HepG2 (cell line): ENCODE results near the gene PODXL2. TPM values are rescaled to one million over a fixed set of nuclear protein-coding genes. Genes with fewer than 3 reads are reported as not detected.

Experiments
- AGO2 ChIP-seq: fragments of 200-400 bp; formaldehyde crosslinking; optimal IDR thresholded peaks from 2 replicates; pipeline ENCODE3; 2017; ENCODE audit warnings: mild to moderate bottlenecking, low read depth, low read length, moderate library complexity
- FOSL2 ChIP-seq: sonication (generic); formaldehyde crosslinking; IDR thresholded peaks from 2 replicates; pipeline ENCODE4 v1.4.0; 2020; ENCODE audit warnings: missing genetic modification reagents
- FOXK2 ChIP-seq: fragments of 450-650 bp; IDR thresholded peaks from 2 replicates; pipeline ENCODE4 v1.6.1; 2016
- GABPA ChIP-seq, 2 experiments: IDR thresholded peaks; 2 replicates each; pipeline ENCODE4 v1.6.1; 2011 to 2016; ENCODE audit warnings: low read depth in 2 of 2, low read length in 1 of 2, missing biosample characterization in 1 of 2, missing genetic modification characterization in 1 of 2
- HNRNPLL ChIP-seq: fragments of 200-400 bp; formaldehyde crosslinking; IDR thresholded peaks from 2 replicates; pipeline ENCODE4 v1.6.1; 2017; ENCODE audit warnings: mild to moderate bottlenecking, low read depth, low read length; ENCODE audit not compliant: poor library complexity, severe bottlenecking
- HOXD1 ChIP-seq: sonication (generic); formaldehyde crosslinking; IDR thresholded peaks from 2 replicates; pipeline ENCODE4 v1.5.0; 2020; ENCODE audit warnings: missing genetic modification reagents
- MED1 ChIP-seq: sonication (generic); formaldehyde crosslinking; IDR thresholded peaks from 2 replicates; pipeline ENCODE4 v1.4.0; 2020; ENCODE audit warnings: missing genetic modification reagents
- MTF2 ChIP-seq: sonication (generic); formaldehyde crosslinking; IDR thresholded peaks from 2 replicates; pipeline ENCODE4 v1.5.0; 2020; ENCODE audit warnings: missing genetic modification reagents, borderline replicate concordance
- PCBP2 ChIP-seq: fragments of 200-400 bp; formaldehyde crosslinking; optimal IDR thresholded peaks from 2 replicates; pipeline ENCODE3; 2018; ENCODE audit warnings: low read length, low read depth; ENCODE audit not compliant: poor library complexity, severe bottlenecking
- PRMT3 ChIP-seq: sonication (generic); formaldehyde crosslinking; IDR thresholded peaks from 2 replicates; pipeline ENCODE4 v1.8.1; 2022; ENCODE audit warnings: low read depth, mild to moderate bottlenecking, moderate library complexity, missing genetic modification reagents, borderline replicate concordance
- RFXANK ChIP-seq: IDR thresholded peaks from 2 replicates; pipeline ENCODE4 v1.6.1; 2016
- SP140L ChIP-seq: sonication (generic); formaldehyde crosslinking; IDR thresholded peaks from 2 replicates; pipeline ENCODE4 v1.4.0; 2020; ENCODE audit warnings: missing genetic modification reagents, borderline replicate concordance
- SP2 ChIP-seq: sonication (generic); formaldehyde crosslinking; IDR thresholded peaks from 2 replicates; pipeline ENCODE4 v1.5.1; 2020; ENCODE audit warnings: mild to moderate bottlenecking, missing genetic modification reagents
- TAF15 ChIP-seq: fragments of 200-400 bp; formaldehyde crosslinking; IDR thresholded peaks from one replicate; pipeline ENCODE4 v1.6.1; 2018; ENCODE audit warnings: mild to moderate bottlenecking, low read depth, low read length; ENCODE audit not compliant: poor library complexity, severe bottlenecking
- U2AF2 ChIP-seq: fragments of 200-400 bp; formaldehyde crosslinking; IDR thresholded peaks from 2 replicates; pipeline ENCODE4 v1.6.1; 2017; ENCODE audit warnings: low read depth, mild to moderate bottlenecking, low read length
- ZFP36L2 ChIP-seq: sonication (generic); formaldehyde crosslinking; IDR thresholded peaks from 2 replicates; pipeline ENCODE4 v1.4.0; 2020; ENCODE audit warnings: missing genetic modification reagents
- ZNF136 ChIP-seq: sonication (generic); formaldehyde crosslinking; IDR thresholded peaks from 2 replicates; pipeline ENCODE4 v1.8.1; 2022; ENCODE audit warnings: low read depth, mild to moderate bottlenecking, moderate library complexity, missing genetic modification reagents
- ZNF230 ChIP-seq: sonication (generic); formaldehyde crosslinking; IDR thresholded peaks from 2 replicates; pipeline ENCODE4 v1.4.0; 2020; ENCODE audit warnings: mild to moderate bottlenecking, missing genetic modification reagents
- ZNF234 ChIP-seq: sonication (generic); formaldehyde crosslinking; conservative IDR thresholded peaks from 2 replicates; pipeline ENCODE4 v1.5.1; 2020; ENCODE audit warnings: mild to moderate bottlenecking, missing genetic modification reagents
- ZNF333 ChIP-seq: sonication (generic); formaldehyde crosslinking; IDR thresholded peaks from 2 replicates; pipeline ENCODE4 v1.4.0; 2020; ENCODE audit warnings: mild to moderate bottlenecking, missing genetic modification reagents, borderline replicate concordance
- ZNF724P ChIP-seq: sonication (generic); formaldehyde crosslinking; IDR thresholded peaks from 2 replicates; pipeline ENCODE4 v1.8.0; 2022; ENCODE audit warnings: missing genetic modification reagents, borderline replicate concordance
- ZSCAN29 ChIP-seq: sonication (generic); formaldehyde crosslinking; conservative IDR thresholded peaks from 2 replicates; pipeline ENCODE4 v1.4.0; 2020; ENCODE audit warnings: mild to moderate bottlenecking, missing genetic modification reagents
- polyA plus RNA-seq, 8 experiments: library from polyadenylated mRNA; depleted of rRNA in 3 of 8; stranded (reverse) in 7 of 8; unstranded in 1 of 8; fragments of >200 nt; fragmentation: Illumina TruSeq in 4 of 8; extraction: Trizol in 4 of 8; gene quantifications; 2 replicates each; pipeline versions ENCODE4 v1.2.1 to v1.2.3, GENCODE V29; 2011 to 2016; ENCODE audit warnings: low read depth in 4 of 8, missing spikeins in 1 of 8, mixed read lengths in 1 of 8; ENCODE audit not compliant: insufficient read depth in 1 of 8
- total RNA-seq, 5 experiments: library from RNA; depleted of rRNA; stranded (reverse); fragments of >200 nt; fragmentation: Illumina TruSeq; extraction: Trizol; gene quantifications; 2 replicates each; pipeline ENCODE4 v1.2.3, GENCODE V29; 2016; ENCODE audit warnings: low read depth in 1 of 5
- TF ChIP-seq, protein P1 (sequence below): sonication (generic); formaldehyde crosslinking; IDR thresholded peaks from 2 replicates; pipeline ENCODE4 v1.5.0; 2020; ENCODE audit warnings: mild to moderate bottlenecking, missing genetic modification reagents, moderate library complexity
- TF ChIP-seq, protein P2 (sequence below): sonication (generic); formaldehyde crosslinking; IDR thresholded peaks from 2 replicates; pipeline ENCODE4 v1.4.0; 2020; ENCODE audit warnings: missing genetic modification reagents
- TF ChIP-seq, protein P3 (sequence below): IDR thresholded peaks from 2 replicates; pipeline ENCODE4 v1.6.1; 2016; ENCODE audit warnings: missing genetic modification reagents, missing compliant biosample characterization
- TF ChIP-seq, protein P4 (sequence below): IDR thresholded peaks from 2 replicates; pipeline ENCODE4 v1.6.1; 2016; ENCODE audit warnings: mild to moderate bottlenecking, missing biosample characterization, missing genetic modification reagents

PODXL2 gene
- total and polyA plus RNA-seq, 2 of the 13 experiments (the other 11 are each of a cell fraction or from before 2014, with no cell fraction given), result 20.4 to 25.1 TPM

DNA sequence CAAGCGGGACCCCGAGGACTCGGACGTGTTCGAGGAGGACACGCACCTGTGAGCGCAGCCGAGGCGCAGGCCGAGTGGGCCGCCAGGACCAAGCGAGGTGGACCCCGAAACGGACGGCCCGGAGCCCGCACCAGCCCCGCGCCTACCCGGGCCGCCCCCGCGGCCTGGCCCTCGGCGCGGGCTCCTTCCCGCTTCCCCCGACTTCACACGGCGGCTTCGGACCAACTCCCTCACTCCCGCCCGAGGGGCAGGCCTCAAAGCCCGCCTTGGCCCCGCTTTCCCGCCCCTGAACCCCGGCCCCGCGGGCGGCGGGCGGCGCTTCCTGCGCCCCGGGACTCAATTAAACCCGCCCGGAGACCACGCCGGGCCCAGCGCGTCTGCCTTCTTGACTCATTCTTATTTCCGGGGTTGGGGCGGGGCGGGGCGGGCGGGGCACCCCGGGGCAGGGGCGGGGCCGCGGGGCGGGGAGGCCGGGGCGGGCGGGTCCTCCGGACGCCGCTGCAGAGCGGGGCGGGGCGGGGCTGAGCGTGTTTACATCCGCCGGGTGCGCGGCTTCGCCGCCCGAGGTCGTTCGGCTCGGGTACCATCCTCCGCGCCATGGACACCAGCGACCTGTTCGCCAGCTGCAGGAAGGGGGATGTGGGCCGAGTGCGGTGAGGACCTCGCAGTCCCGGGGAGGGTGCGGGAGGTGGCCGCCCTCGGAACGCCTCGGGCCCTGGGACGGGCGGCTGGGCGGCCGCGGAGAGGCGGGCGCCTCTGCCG is 43.6 kb downstream of the PODXL2 start, which contains the start of gene ABTB1 (continued):
- TF ChIP-seq, protein P1, sequence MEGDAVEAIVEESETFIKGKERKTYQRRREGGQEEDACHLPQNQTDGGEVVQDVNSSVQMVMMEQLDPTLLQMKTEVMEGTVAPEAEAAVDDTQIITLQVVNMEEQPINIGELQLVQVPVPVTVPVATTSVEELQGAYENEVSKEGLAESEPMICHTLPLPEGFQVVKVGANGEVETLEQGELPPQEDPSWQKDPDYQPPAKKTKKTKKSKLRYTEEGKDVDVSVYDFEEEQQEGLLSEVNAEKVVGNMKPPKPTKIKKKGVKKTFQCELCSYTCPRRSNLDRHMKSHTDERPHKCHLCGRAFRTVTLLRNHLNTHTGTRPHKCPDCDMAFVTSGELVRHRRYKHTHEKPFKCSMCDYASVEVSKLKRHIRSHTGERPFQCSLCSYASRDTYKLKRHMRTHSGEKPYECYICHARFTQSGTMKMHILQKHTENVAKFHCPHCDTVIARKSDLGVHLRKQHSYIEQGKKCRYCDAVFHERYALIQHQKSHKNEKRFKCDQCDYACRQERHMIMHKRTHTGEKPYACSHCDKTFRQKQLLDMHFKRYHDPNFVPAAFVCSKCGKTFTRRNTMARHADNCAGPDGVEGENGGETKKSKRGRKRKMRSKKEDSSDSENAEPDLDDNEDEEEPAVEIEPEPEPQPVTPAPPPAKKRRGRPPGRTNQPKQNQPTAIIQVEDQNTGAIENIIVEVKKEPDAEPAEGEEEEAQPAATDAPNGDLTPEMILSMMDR (CRISPR knock-in tag), result 0 out of 2 replicates have a peak, but pooled peaks have one; percentile 2
- TF ChIP-seq TAF15 (no peak), U2AF2 (no peak), RFXANK (CRISPR knock-in tag) (no peak), GABPA (IDR thresholded peaks at IDR 0.05; ENCODE audit: low read depth, low read length) (peak; percentile 36), GABPA (CRISPR knock-in tag; IDR thresholded peaks at IDR 0.05; ENCODE audit: low read depth) (no peak; the same call in 1 of the 2 replicates), SP2 (no peak), ZNF136 (CRISPR knock-in tag) (no peak), HOXD1 (CRISPR knock-in tag) (no peak), ZFP36L2 (CRISPR knock-in tag) (no peak), PCBP2 (no peak), SP140L (CRISPR knock-in tag) (no peak), HNRNPLL (peak; percentile 19), FOSL2 (CRISPR knock-in tag) (peak; percentile 31), FOXK2 (0 out of 2 replicates have a peak, but pooled peaks have one; percentile 28), AGO2 (peak; percentile 21), ZNF724P (CRISPR knock-in tag) (peak; percentile 30; the same call in 1 of the 2 replicates), PRMT3 (CRISPR knock-in tag) (no peak), MTF2 (CRISPR knock-in tag) (no peak), MED1 (CRISPR knock-in tag) (peak; percentile 31; the same call in 1 of the 2 replicates), ZSCAN29 (CRISPR knock-in tag) (no peak), ZNF333 (CRISPR knock-in tag) (no peak), ZNF230 (CRISPR knock-in tag) (no peak), ZNF234 (0 out of 2 replicates have a peak, but pooled peaks have one; percentile 58)
- TF ChIP-seq, protein P2, sequence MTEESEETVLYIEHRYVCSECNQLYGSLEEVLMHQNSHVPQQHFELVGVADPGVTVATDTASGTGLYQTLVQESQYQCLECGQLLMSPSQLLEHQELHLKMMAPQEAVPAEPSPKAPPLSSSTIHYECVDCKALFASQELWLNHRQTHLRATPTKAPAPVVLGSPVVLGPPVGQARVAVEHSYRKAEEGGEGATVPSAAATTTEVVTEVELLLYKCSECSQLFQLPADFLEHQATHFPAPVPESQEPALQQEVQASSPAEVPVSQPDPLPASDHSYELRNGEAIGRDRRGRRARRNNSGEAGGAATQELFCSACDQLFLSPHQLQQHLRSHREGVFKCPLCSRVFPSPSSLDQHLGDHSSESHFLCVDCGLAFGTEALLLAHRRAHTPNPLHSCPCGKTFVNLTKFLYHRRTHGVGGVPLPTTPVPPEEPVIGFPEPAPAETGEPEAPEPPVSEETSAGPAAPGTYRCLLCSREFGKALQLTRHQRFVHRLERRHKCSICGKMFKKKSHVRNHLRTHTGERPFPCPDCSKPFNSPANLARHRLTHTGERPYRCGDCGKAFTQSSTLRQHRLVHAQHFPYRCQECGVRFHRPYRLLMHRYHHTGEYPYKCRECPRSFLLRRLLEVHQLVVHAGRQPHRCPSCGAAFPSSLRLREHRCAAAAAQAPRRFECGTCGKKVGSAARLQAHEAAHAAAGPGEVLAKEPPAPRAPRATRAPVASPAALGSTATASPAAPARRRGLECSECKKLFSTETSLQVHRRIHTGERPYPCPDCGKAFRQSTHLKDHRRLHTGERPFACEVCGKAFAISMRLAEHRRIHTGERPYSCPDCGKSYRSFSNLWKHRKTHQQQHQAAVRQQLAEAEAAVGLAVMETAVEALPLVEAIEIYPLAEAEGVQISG (CRISPR knock-in tag), result peak; percentile 55; the same call in 1 of the 2 replicates
- TF ChIP-seq, protein P3, sequence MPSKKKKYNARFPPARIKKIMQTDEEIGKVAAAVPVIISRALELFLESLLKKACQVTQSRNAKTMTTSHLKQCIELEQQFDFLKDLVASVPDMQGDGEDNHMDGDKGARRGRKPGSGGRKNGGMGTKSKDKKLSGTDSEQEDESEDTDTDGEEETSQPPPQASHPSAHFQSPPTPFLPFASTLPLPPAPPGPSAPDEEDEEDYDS (CRISPR knock-in tag), result no peak
- TF ChIP-seq, protein P4, sequence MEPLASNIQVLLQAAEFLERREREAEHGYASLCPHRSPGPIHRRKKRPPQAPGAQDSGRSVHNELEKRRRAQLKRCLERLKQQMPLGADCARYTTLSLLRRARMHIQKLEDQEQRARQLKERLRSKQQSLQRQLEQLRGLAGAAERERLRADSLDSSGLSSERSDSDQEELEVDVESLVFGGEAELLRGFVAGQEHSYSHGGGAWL (CRISPR knock-in tag), result no peak
